ENCODE results near the gene TPCN1.

The TPCN1 gene

GRCh38 chr12:113185180-113186032, 35.9 kb upstream of the TPCN1 start, which contains the start of the genes DDX54 and RITA1 (continued):
- TF ChIP-seq PRDM2 (tag by site-specific recombination; IDR thresholded peaks at IDR 0.05; ENCODE audit: borderline replicate concordance), result no peak
- TF ChIP-seq ZSCAN18 (tag by site-specific recombination; IDR thresholded peaks at IDR 0.05), result peak; percentile 17; the same call in 1 of the 2 replicates
- TF ChIP-seq ZNF513 (tag by site-specific recombination; IDR thresholded peaks at IDR 0.05), result no peak
- no peak for TF ChIP-seq ZNF280C (tag by site-specific recombination; IDR thresholded peaks at IDR 0.05)
- TF ChIP-seq ZNF629 (tag by site-specific recombination; IDR thresholded peaks at IDR 0.05), result peak; percentile 75
- TF ChIP-seq MZF1 (tag by site-specific recombination; IDR thresholded peaks at IDR 0.05; ENCODE audit: borderline replicate concordance), result 0 out of 2 replicates have a peak, but pooled peaks have one; percentile 16
- TF ChIP-seq KLF10 (tag by site-specific recombination; IDR thresholded peaks at IDR 0.05), result peak; percentile 89
- peak; percentile 62; the same call in 1 of the 2 replicates for TF ChIP-seq PRDM4 (tag by site-specific recombination; IDR thresholded peaks at IDR 0.05)
- TF ChIP-seq ZNF37A (tag by site-specific recombination; IDR thresholded peaks at IDR 0.05), result no peak
- TF ChIP-seq PRDM6 (tag by site-specific recombination; IDR thresholded peaks at IDR 0.05), result no peak
- no peak for TF ChIP-seq HOXC10 (CRISPR knock-in tag; IDR thresholded peaks at IDR 0.05)
- TF ChIP-seq ZNF132 (tag by site-specific recombination; IDR thresholded peaks at IDR 0.05; ENCODE audit: borderline replicate concordance), result no peak
- TF ChIP-seq ZNF350 (tag by site-specific recombination; IDR thresholded peaks at IDR 0.05), result no peak
- no peak for TF ChIP-seq ZNF416 (tag by site-specific recombination; IDR thresholded peaks at IDR 0.05)
- peak; percentile 17; the same call in 1 of the 2 replicates for TF ChIP-seq TCF7L2 (IDR thresholded peaks at IDR 0.05; ENCODE audit: borderline replicate concordance, low read depth, low read length)
- no peak for TF ChIP-seq ZBTB44 (tag by site-specific recombination; IDR thresholded peaks at IDR 0.05)
- TF ChIP-seq ZEB2 (tag by site-specific recombination; IDR thresholded peaks at IDR 0.05), result peak; percentile 85
- peak; percentile 72 for TF ChIP-seq ZNF660 (tag by site-specific recombination; IDR thresholded peaks at IDR 0.05)
- no peak for TF ChIP-seq ZNF184 (tag by site-specific recombination; IDR thresholded peaks at IDR 0.05)
- peak; percentile 46; the same call in 1 of the 2 replicates for TF ChIP-seq ZNF10 (tag by site-specific recombination; IDR thresholded peaks at IDR 0.05)

Data from HEK293 (cell line).